NCI-H2029 treated with DMSO at 0.1 percent for 48 hours (cell line): ENCODE results near the gene LIFR.
"Not testable (repeated sequence)": the region's sequence is repeated elsewhere in the genome, so short reads cannot be mapped to it uniquely, and the experiment has no call there.

Experiments used
- DNase-seq: peaks from one replicate; lab custom pipeline; 2025; lab: John Stamatoyannopoulos, UW

Gene LIFR

DNA sequence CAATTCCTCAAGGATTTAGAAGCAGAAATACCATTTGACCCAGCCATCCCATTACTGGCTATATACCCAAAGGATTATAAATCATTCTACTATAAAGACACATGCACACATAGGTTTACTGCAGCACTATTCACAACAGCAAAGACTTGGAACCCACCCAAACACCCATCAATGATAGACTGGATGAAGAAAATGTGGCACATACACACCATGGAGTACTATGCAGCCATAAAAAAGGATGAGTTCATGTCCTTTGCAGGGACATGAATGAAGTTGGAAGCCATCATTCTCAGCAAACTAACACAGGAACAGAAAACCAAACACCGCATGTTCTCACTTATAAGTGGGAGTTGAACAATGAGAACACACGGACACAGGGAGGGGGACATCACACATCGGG lies 39.8 kb downstream of the LIFR start:
- DNase-seq: not testable (repeated sequence)

DNA sequence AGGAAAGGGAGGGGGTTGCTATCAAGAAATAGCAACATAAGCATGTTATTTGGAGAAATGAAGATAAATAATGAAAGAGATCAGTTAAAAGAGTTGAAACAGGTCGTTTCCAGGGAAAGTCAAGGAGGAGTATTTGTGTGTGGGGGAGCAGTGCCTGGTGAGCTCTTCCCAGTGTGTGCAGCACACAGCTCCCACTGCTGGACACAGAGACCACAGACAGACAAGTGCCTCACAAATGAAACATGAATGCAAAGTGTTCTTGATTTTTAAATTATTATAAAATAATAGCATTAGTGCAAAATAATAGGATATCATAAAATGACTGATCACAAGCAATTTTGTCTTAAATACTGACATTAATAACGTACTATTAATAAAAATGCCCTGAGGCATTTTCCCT lies 40.8 kb downstream of the LIFR start:
- no peak for DNase-seq

DNA sequence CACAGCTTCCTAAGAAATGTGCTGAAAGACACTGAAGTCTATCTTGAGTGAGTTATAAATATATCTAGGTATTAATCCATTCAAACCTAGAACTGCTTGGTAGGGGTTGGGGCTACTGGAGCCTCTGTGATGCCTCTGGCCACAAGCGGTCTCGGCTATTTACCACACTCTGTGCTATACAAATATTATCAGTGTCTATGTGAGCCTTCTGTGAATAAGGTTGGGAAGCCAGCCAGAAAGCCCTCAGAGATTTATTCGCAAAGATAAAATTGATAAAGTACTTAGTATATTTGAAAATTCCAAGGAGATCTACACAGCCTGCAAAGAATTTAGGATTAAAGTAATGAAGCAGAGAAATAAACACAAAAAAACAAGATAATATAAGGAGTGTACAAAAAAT lies 41.4 kb downstream of the LIFR start:
- no peak for DNase-seq

DNA sequence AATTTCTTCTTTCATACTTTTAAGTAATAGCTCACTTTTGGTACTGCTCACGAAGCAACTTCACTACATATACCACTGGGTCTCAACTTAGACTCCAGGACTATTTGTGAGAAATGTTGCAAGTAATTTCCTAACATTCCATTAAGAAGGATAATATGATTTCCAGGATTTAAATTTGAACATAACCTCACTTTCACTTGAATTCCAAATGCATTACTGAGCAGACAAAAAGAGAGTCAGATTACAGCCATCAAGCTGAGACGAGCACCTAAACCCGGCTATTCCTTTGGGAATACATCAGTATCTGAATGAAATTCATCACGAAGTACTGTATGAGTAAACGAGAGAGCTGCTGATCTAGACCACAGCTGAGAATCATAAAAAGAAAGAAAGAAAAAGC lies 47.3 kb downstream of the LIFR start:
- DNase-seq: no peak

DNA sequence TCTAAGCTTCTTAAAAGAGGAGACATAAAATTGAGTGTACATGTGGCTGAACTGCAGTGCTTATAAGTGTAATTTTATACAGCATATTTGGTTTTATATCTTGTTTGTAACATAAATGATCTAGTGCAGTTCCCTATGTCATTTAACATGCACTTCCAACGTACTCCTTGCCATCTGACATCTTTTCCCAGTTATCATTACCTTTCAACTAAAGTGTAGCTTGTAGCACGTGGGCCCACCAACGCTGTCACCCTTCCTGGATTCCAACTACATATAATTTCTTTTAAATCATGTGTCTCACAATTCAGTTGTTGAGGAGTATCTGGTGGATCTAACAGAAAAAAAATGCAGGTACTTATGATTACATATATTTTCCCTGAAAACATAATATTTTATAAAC lies 50.1 kb downstream of the LIFR start:
- DNase-seq: no peak

DNA sequence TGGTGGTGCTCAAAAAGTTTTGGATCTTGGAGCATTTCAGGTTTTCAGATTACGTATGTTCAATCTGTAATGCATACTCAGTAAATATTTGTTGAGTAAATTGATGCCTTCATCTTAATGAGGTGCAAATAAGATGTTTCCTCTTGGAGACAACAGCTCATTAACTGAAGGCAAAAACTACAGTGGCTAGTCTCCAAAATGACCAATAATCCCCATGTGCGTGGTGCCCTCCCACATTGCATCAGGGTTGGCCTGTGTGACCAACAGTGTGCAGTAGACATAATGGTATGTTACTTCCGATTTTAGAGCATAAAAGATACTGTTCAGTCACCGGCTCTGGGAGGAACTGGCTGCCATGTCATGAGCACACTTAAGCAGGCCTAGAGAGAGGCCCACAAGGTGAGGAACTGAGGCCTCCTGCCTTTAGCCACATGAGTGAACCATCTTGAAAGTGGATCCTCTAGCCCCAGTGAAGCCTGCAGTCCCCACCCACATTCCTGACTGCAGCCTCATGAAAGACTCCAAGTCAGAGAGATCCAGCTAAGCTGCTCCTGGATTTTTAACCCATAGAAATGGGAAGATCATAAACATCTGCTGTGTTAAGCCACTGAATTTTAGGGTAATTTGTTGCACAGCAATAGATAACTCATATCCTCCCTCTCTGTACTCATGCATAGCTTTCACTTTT lies 55.7 kb downstream of the LIFR start:
- no peak for DNase-seq

DNA sequence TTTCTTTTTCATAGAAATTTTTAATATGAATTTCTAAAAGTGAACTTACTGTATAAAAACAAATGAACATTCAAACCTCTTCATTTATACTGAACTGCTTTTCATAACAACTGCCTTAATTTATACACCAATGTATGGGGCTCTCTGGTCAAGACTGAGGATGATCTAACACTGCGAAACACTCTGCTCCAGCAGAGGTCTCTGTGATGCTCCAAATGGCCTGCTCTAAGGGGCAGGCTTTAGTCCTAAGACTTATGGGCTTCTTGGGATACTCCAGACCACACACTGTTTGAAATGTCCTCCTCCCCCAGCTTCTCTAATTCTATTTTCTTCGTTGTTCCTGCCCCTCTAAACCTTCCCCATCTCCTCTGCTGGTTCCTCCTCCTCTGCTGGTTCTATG lies 58.5 kb downstream of the LIFR start:
- DNase-seq: no peak

DNA sequence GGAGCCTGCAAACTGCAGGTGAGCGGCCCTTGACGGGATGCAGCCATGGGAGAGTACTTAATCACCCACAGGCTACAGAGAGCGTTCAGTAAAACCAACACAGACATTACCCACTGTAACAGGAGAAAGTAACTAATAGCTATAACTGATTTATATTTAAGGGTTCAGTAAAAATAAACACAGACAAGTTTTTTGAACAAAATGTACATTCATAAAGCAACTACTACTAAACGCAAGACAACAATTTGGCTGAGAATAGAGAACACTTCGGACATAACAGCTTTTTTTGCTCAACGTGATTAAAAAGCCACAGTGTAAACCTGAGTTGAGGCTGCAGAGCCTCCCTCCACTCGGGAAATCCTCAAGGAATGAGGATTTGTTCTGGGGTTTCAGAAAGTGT lies 61.7 kb downstream of the LIFR start:
- no peak for DNase-seq

DNA sequence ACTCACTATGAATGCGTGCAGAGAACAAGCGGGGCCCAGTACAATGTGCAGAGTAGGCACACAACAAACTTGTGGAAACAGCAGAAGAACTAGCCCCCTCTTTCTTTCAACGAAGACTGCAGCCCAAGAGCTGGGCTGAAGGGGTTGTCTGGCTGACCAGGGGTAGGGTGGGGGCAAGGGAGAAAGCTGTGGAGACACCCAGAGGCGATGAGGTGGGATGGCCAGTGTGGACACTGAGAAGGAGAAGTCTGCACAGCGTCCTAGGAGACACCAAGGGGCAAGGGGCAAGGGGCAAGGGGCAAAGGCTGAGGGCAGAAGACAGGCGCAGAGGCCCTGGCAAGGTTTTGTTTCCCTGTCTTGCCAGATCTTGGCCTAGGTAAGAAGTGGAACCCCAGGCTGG lies 62.3 kb downstream of the LIFR start:
- no peak for DNase-seq

DNA sequence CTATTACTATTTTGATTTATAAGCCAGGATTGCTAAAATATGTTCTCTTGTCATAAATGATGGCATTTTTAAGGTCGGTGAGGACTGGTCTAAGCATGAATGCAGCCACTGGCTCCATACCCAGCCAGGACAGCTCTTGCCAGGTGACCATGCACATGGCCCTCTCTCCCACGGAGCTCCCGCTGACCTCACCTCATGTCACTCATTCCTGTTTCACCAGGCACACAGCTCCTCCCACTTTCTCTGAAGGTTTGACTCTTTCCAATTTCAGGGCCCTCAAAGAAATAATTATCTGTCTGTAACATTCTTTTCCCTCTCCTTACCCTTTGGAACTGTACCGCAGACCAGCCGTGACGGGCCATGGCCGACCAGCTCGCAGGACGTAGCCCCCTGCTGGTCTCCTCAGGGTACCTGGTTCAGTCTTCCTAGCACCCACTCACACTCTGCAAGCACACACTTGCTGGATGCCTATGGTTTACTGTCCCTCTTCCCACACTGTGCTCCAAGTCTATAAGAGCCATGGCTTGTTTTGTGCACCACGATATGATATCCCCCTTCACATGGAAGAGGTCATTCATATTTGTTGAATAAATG lies 72.5 kb downstream of the LIFR start:
- DNase-seq: no peak

DNA sequence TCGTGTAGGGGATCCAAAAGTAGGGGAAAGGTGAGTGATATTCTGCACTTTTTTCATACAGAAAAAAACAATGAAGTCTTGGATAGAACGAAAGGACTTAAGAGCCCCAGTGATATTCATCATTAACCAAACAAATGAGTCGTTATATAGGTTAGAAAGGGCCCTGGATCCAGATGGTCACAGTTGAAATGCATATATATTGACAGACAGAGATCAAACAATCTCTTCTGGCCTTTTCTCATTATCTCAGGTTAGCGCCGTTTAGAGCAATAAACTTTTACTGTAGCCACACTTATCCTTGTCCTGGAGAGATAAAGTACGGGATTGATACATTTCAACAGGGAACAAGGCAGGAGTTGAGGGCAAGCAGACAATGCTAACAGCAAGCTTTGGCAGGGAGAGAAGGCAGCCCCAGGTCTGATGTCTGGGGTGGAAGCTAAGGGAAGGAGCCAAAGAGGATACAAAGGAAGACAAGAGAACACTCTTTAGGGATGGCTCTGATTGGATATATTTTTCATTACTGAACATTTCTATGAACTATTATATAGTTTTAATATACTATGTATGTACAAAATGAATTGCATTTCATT lies 77.0 kb downstream of the LIFR start:
- DNase-seq: no peak

DNA sequence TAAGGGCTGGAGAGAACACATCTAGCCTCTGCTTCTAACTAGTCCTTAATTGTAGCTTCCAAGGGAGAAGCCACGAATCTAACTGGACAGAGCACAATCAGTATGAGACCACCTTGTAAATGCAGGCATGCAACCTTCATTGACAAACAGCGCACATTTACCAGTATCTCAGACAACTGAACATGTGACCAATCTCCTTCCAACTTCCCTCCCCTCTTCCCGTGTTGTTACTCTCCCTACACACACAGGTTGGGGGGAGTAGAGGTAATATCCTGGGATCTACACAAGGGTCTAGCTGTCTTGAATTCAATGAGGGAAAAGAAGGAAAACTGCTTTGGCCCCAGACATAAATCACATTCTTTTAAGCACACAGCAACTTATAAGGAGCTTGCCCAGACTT lies 77.6 kb downstream of the LIFR start:
- DNase-seq: no peak

DNA sequence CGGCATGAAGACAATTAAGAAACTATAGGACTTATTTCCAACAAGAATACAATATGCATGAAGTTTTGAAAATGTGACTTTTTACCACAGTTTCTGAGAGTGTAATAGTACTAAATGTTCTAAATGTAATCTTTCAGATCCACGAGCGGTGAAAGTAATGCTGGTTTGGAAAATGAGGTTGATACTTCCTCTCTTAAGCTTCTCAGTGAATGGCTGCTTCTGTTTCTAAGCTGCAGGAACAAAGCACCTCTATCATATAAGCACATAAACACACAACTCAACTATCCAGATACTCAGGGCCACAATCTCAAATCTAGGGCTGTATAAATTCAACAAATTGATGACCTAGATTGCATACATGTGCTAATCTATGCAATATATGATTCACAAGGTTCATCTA lies 78.3 kb downstream of the LIFR start:
- DNase-seq: no peak

DNA sequence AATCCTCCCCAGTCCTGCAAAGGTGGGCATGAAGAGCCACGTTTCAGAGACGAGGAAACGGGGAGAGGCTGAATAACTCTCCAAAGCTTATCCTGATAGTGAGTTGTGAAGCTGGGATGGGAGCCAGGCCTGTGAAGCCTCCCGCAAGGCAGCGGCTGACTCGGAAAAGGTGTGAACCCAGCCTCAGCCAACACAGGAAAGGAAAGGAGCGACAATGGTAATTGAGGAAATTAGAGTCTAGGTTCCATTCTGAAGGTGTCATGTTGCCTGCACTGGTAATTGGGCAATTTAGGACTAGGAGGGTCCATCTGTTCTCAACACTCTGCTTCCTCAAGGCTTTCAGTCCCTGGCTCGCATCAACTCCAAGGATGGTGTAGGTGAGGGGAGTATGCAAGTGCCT lies 83.4 kb downstream of the LIFR start:
- DNase-seq: peak; percentile 23

DNA sequence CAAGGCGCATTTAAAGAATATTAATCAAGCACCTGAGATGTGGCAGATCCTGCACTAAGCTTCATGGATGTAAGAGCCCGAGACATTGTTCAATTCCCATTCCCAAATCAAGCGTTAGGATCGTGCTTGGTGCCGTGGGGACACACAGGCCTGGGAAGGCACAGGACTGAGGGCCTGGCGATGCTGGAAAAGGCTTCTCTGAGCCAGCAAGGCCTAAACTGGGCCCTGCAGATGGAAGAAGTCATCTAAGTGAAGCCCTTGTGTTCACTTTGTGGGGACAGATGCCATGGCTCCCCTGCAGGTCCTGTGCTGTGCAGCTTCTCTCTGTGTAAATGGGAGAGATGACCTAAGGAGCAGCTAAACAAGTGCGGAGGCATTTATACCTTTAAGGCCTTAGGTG lies 83.9 kb downstream of the LIFR start:
- DNase-seq: no peak

DNA sequence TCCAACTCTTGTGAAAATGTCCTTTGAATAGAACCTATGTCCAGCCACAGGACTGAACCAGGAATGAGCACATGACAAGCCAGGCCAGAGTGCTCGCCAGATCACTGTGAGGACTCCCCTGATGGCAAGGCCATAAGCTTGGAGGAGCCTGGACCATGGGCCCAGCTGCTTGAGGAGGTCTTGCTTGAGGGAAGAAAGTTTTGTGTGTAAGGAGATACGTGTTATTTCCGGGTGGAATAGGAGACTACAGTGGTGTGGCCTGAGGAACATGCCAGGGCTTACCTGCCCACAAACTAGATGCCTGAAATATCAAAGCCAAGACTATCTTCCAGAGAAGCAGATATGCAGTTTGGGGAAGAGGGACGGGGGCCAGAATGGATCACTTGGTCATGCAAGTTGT lies 84.7 kb downstream of the LIFR start:
- DNase-seq: no peak

DNA sequence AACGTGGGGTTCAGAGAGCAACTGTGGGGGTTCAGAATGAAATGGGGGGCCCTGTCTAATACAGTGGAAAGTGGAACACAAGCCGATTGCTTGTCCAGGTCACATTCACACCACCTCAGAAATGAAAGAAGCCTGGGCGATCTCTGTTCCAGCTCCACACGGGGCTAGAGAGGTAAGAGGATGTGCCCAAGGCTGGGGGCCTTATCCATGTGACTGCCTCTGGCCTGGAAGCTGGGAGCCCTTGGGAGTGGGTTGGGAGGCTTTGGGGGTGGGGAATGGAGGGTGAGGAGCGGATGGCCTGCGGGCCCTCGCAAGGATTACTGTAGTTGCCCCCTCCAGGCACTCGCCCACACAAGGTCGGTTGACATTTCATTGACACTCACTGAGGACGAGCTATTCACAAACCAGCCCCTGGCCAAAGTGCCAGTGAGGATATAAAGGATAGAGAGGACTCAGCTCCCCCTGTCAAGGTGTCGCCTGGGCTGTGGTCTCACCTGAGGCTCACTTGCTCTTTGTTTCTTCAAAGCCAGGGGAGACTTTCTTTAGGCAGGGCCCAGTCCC lies 86.7 kb downstream of the LIFR start:
- no peak for DNase-seq

DNA sequence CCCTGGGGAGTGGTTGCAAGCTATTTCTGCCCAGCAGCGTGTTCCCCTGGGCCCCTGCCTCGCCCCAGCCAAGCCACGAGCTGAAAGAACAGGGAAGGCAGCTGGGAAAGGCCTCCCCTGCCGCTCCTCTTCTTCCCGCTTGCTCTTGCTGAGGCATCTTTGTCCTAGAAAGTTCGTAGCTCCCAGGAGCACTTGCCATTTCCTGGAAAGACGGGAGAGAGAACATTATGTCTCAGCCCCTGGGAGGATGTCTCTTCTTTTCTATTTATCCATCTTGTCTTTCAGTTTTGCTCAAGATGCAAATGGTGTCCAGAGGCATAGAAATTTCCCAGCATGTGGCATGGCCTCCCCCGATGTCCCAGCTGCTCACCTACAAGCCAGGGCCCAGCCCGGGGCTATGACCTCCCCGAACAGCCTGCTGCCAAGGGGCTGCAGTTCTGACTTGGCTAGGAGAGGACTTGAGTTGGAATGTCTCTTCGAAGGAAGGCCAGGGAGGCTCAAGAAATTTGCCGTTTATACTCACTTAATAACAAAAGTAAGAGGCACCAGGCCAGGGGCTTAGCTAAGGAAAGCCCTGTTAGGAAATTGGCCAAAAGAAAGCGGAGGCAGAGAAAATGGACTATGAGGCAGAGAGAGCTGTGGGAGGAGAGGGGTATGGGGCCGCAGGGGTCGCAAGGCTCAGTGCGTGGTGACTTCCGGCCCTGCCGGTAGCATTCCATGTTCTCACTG lies 87.3 kb downstream of the LIFR start:
- no peak for DNase-seq

DNA sequence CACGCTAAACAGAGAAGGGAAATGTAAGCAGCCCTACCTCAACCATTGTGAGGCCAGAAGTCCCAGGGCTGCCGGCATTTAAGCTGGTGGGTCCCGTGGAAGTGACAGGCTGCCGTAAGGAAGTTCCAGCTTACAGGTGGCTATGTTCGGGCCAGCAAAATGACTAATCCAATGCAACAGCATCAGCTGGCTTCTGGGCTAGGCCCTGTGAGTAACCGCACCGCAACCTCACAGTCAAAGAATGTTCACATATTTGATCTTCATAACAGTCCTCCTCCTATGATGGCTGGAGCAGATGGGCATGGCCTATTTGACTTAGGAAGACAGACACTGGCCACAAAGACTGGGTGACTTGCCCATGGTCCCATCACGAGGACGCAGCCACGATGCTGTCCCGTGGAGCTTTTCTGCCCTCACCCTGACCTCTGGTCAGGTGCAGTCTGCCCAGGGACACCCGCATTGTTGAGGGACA lies 88.2 kb downstream of the LIFR start:
- DNase-seq: no peak

DNA sequence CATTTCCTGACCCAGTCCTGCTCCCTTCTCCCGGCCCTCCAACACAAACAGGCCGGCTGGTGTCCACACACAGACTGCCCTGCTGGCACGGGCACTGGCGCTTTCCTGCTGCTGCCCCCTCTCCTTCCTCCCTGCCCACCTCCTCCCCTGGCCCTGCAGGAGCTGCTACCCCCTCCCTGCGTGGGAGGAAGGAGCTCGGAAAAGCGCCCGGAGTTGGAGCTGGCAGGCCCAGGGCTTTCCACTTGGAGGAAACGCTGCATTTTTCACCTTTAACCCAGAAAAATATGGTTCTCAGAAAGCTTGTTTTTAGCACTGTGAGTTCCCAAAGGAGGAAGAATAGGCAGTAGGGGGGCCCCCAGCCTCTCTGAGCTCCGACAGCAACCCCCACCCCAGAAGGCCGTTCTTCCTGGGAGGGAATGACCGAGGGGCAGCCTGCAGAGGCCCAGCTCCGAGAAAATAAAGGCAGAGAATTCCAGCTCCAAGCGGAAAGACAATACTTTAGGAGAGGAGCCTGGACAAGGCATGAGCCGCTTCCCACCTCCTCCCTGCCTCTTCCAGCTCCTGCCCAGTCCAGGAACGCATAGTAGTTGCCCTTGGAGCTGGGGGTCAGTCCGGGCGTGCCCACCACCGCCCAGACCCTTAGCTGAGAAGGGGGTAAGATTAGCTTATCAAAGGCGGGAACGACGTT lies 88.9 kb downstream of the LIFR start:
- DNase-seq: no peak

DNA sequence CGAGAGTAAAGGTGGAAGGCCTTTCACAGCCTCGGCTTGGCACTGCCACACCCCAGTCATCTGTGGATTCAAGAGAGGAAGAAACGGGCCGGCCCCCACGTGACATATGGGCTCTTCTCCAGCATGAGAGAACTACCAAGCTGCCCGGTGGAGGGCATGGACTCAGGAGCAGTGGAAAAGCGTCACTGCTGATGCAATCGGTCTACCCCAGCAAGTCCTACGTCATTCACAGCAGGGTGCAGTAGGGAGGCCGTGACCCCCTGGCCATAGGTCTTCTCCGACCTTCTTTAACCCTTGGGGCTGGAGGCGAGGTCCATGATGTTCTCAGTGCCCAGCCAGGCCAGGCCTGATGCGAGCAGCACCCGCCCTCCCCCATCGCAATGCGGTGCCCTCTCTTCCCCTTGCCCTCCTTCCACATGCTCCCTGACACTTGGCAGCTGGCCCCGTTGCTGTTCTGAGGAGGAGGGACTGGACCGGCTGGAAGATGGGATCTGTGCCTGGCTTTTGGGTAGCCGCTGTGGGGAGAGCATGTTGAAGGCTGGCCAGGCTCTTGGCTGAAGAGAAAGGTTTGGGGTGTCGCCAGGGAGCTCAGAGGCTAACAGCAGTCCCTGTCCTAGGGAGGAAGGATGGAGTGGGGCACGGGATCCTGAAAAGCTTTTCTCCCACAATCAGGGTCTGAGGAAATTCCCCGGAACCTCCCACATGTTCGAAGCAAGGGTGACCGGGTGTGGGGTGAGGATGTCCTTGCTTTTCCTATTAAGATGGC lies 89.8 kb downstream of the LIFR start:
- no peak for DNase-seq
